CD14-positive monocyte (primary cell): Measurements from ENCODE around the gene KIT. TPM values are rescaled to one million over a fixed set of nuclear protein-coding genes. Genes with fewer than 3 reads are reported as not detected.

Experiments used
- DNase-seq, 3 donors: peaks; one replicate each; pipeline ENCODE4 v3.0.0-alpha.2; 2011 to 2022
- H2AFZ ChIP-seq: 2 replicates; pipeline ENCODE4 v1.6.0; 2012; ENCODE audit warnings: mild to moderate bottlenecking, low read depth, low read length, inconsistent platforms; ENCODE audit not compliant: insufficient read depth, poor library complexity, severe bottlenecking
- H3K27ac ChIP-seq, 2 donors: 1 replicate in 1 of 2; 2 replicates in 1 of 2; pipeline ENCODE4 v1.5.1; 2012 to 2013; ENCODE audit warnings: low read length in 2 of 2, control low read depth in 1 of 2, inconsistent platforms in 1 of 2, low read depth in 1 of 2, mild to moderate bottlenecking in 1 of 2
- H3K27me3 ChIP-seq, 2 donors: one replicate each; pipeline versions ENCODE4 v1.6.0 to v1.6.1; 2011 to 2013; ENCODE audit warnings: low read length in 2 of 2; ENCODE audit not compliant: control insufficient read depth in 2 of 2, insufficient read depth in 2 of 2
- H3K36me3 ChIP-seq, 2 donors: replicated peaks in 1 of 2; 1 replicate in 1 of 2; 2 replicates in 1 of 2; pipeline versions ENCODE4 v1.5.1 to v1.6.1; 2012 to 2013; ENCODE audit warnings: low read length in 2 of 2, control low read depth in 1 of 2, inconsistent platforms in 1 of 2, mild to moderate bottlenecking in 1 of 2; ENCODE audit not compliant: insufficient read depth in 2 of 2, control insufficient read depth in 1 of 2
- H3K4me1 ChIP-seq, 2 donors: 1 replicate in 1 of 2; 2 replicates in 1 of 2; pipeline versions ENCODE4 v1.5.1 to v1.6.1; 2012 to 2013; ENCODE audit warnings: low read length in 2 of 2, control low read depth in 1 of 2, inconsistent platforms in 1 of 2, mild to moderate bottlenecking in 1 of 2, moderate library complexity in 1 of 2; ENCODE audit not compliant: insufficient read depth in 2 of 2, control insufficient read depth in 1 of 2
- H3K4me2 ChIP-seq: replicated peaks from 2 replicates; pipeline ENCODE3; 2012; ENCODE audit warnings: low read length, moderate library complexity, mild to moderate bottlenecking; ENCODE audit not compliant: poor library complexity, severe bottlenecking; ENCODE audit errors: extremely low read depth
- H3K4me3 ChIP-seq, 3 experiments: fragments of 200-600 bp in 1 of 3; sonication (generic) in 1 of 3; replicated peaks in 1 of 3; 1 replicate in 2 of 3; 2 replicates in 1 of 3; pipeline ENCODE4 v1.5.1; 2011 to 2013; ENCODE audit warnings: low read length in 3 of 3, mild to moderate bottlenecking in 3 of 3, control low read depth in 2 of 3, low read depth in 2 of 3, inconsistent platforms in 1 of 3, moderate library complexity in 1 of 3
- H3K79me2 ChIP-seq: 2 replicates; pipeline ENCODE4 v1.6.0; 2012; ENCODE audit warnings: mild to moderate bottlenecking, control low read depth, inconsistent platforms, low read length, moderate library complexity; ENCODE audit not compliant: insufficient read depth
- H3K9ac ChIP-seq: 2 replicates; pipeline ENCODE4 v1.6.0; 2017; ENCODE audit warnings: low read length, mild to moderate bottlenecking; ENCODE audit not compliant: insufficient read depth, poor library complexity, severe bottlenecking
- H3K9me3 ChIP-seq, 2 donors: replicated peaks in 1 of 2; 1 replicate in 1 of 2; 2 replicates in 1 of 2; pipeline versions ENCODE4 v1.5.1 to v1.6.1; 2012 to 2013; ENCODE audit warnings: low read length in 2 of 2, control low read depth in 1 of 2; ENCODE audit not compliant: control insufficient read depth in 1 of 2, insufficient read depth in 1 of 2
- H4K20me1 ChIP-seq: 2 replicates; pipeline ENCODE4 v1.6.0; 2012; ENCODE audit warnings: mild to moderate bottlenecking, low read length, control low read depth, moderate library complexity; ENCODE audit not compliant: insufficient read depth
- H3K27ac Mint-ChIP-seq, 7 donors: one replicate each; pipeline ENCODE4 v1.8.0; 2020; ENCODE audit warnings: mild to moderate bottlenecking in 7 of 7, mixed read lengths in 7 of 7, moderate library complexity in 6 of 7, inconsistent platforms in 2 of 7
- H3K27me3 Mint-ChIP-seq, 3 donors: one replicate each; pipeline ENCODE4 v1.8.0; 2021 to 2022; ENCODE audit warnings: low read depth in 3 of 3, mild to moderate bottlenecking in 3 of 3, mixed read lengths in 3 of 3, moderate library complexity in 3 of 3, inconsistent platforms in 1 of 3
- H3K36me3 Mint-ChIP-seq, 2 donors: one replicate each; pipeline ENCODE4 v1.8.0; 2020; ENCODE audit warnings: mixed read lengths in 2 of 2, inconsistent platforms in 1 of 2, mild to moderate bottlenecking in 1 of 2
- H3K4me1 Mint-ChIP-seq: one replicate; pipeline ENCODE4 v1.8.0; 2020; ENCODE audit warnings: mild to moderate bottlenecking, mixed read lengths
- H3K4me3 Mint-ChIP-seq, 2 donors: one replicate each; pipeline ENCODE4 v1.8.0; 2020; ENCODE audit warnings: mild to moderate bottlenecking in 2 of 2, mixed read lengths in 2 of 2, moderate library complexity in 1 of 2
- H3K9me3 Mint-ChIP-seq, 7 donors: one replicate each; pipeline ENCODE4 v1.8.0; 2020 to 2022; ENCODE audit warnings: mixed read lengths in 7 of 7, mild to moderate bottlenecking in 6 of 7, moderate library complexity in 6 of 7, inconsistent platforms in 2 of 7
- WGBS: methylation state at CpG from one replicate; pipeline ENCODE4 v1.1.5; 2013; ENCODE audit warnings: missing lambda C conversion rate; ENCODE audit not compliant: insufficient coverage; 5-methylcytosine and 5-hydroxymethylcytosine counted together
- intact Hi-C, 2 donors: fragments of 100-400 bp; cut with micrococcal nuclease; formaldehyde crosslinking; loops; one replicate each; pipeline versions ENCODE4 v1.15.0 to v1.15.1; 2023
- polyA plus RNA-seq, 3 donors: library from polyadenylated mRNA; depleted of rRNA in 1 of 3; unstranded in 2 of 3; stranded (reverse) in 1 of 3; fragments of 300-500 nt in 2 of 3; fragments of >200 nt in 1 of 3; fragmentation: Illumina TruSeq in 2 of 3; gene quantifications; 1 replicate in 2 of 3; 2 replicates in 1 of 3; pipeline ENCODE4 v1.2.3, GENCODE V29; 2012 to 2021
- TF ChIP-seq, protein P1 (sequence below): fragments of 200-600 bp; IDR thresholded peaks from one replicate; pipeline ENCODE4 v1.8.0; 2022; ENCODE audit warnings: antibody characterized with exemption, mild to moderate bottlenecking

KIT gene
- polyA plus RNA-seq, 3 donors: not detected

DNA sequence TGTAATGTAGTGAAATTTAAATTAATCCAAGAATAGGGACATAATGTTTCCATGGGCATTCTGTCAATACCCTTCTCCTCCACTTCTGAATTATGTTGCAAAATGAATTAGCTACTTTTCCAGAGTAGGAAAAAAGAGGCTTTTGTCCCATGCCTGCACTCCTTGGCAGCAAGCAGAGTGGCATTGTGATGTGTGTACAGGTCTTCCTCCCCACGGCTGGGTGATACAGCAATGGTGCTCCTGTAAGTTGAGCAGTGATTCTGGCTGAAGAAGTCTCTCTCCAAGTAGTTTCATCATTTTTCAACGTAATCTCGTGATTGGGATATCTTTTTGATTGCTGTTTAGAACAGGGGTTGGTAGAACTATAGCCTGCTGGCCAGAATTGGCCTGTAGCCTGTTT, 59.9 kb downstream of the KIT start:
- H3K4me2 ChIP-seq: no peak overlapping the region
- Mint-ChIP-seq H3K4me3 (no peak overlapping the region), H3K27ac (no peak overlapping the region)

DNA sequence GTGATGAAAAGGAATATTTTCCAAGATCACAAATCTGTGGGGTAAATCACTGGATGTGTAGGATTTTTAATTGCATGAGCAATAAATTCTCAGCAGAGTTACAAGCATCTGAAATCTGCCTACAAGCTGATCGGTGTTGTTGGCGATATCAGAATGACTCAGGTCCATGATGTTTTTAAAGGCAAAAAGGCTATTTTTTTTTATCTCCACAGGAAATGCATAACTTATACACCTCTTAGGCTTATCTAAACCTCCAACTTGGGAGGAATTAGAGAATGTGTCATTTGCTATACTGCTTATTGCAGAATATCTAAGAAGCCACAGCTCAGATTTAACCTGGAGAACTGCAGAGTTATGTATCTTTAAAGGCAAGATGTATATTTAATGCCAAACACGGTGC, 61.6 kb downstream of the KIT start:
- Mint-ChIP-seq H3K27me3 (peaks cover 0 to 2% (median 0%) of the 10 kb centered on the region in 3 donors), H3K4me3 (no peak overlapping the region), H3K36me3 (no peaks in the 10 kb centered on the region), H3K9me3 (no peaks in the 10 kb centered on the region), H3K27ac (no peak overlapping the region), H3K4me1 (no peaks in the 10 kb centered on the region)
- no peak overlapping the region for H3K4me2 ChIP-seq
- H3K4me1 ChIP-seq: no peaks in the 10 kb centered on the region
- no peak for DNase-seq
- H3K9me3 ChIP-seq: no peaks in the 10 kb centered on the region
- no peak overlapping the region for H3K9ac ChIP-seq
- no peaks in the 10 kb centered on the region for H3K27me3 ChIP-seq
- no CpG with 5 or more reads among the region's 3 CpGs for WGBS
- intact Hi-C loops: no loop called here
- H3K79me2 ChIP-seq: no peaks in the 10 kb centered on the region
- TF ChIP-seq, protein P1, sequence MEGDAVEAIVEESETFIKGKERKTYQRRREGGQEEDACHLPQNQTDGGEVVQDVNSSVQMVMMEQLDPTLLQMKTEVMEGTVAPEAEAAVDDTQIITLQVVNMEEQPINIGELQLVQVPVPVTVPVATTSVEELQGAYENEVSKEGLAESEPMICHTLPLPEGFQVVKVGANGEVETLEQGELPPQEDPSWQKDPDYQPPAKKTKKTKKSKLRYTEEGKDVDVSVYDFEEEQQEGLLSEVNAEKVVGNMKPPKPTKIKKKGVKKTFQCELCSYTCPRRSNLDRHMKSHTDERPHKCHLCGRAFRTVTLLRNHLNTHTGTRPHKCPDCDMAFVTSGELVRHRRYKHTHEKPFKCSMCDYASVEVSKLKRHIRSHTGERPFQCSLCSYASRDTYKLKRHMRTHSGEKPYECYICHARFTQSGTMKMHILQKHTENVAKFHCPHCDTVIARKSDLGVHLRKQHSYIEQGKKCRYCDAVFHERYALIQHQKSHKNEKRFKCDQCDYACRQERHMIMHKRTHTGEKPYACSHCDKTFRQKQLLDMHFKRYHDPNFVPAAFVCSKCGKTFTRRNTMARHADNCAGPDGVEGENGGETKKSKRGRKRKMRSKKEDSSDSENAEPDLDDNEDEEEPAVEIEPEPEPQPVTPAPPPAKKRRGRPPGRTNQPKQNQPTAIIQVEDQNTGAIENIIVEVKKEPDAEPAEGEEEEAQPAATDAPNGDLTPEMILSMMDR: no peak
- no peaks in the 10 kb centered on the region for H3K36me3 ChIP-seq
- no peak overlapping the region for H2AFZ ChIP-seq
- H3K4me3 ChIP-seq: no peak overlapping the region
- no peak overlapping the region for H3K27ac ChIP-seq
- H4K20me1 ChIP-seq: no peaks in the 10 kb centered on the region

More for the DNA sequence above, 59.9 kb downstream of the KIT start:
- Mint-ChIP-seq H3K9me3 (no peaks in the 10 kb centered on the region), H3K36me3 (no peaks in the 10 kb centered on the region), H3K4me1 (no peaks in the 10 kb centered on the region), H3K27me3 (peaks cover 0 to 2% (median 0%) of the 10 kb centered on the region in 3 donors)
- intact Hi-C loops: no loop called here
- H3K36me3 ChIP-seq: no peaks in the 10 kb centered on the region
- TF ChIP-seq, protein P1: no peak
- no peaks in the 10 kb centered on the region for H3K27me3 ChIP-seq
- no peak overlapping the region for H2AFZ ChIP-seq
- H4K20me1 ChIP-seq: no peaks in the 10 kb centered on the region
- H3K9me3 ChIP-seq: no peaks in the 10 kb centered on the region
- no peak for DNase-seq
- 100% methylated on average over 2 of the region's 3 CpGs for WGBS
- no peaks in the 10 kb centered on the region for H3K4me1 ChIP-seq
- no peak overlapping the region for H3K27ac ChIP-seq
- no peak overlapping the region for H3K9ac ChIP-seq
- no peak overlapping the region for H3K4me3 ChIP-seq
- no peaks in the 10 kb centered on the region for H3K79me2 ChIP-seq
